GM19099 (cell line): ENCODE data around the gene SCAPER.

Source experiments
- POLR2A ChIP-seq: IDR thresholded peaks from 3 replicates; pipeline ENCODE4 v1.6.1; 2011; ENCODE audit warnings: low read depth; ENCODE audit not compliant: insufficient read length; ENCODE audit errors: extremely low read depth

The SCAPER gene, protein sequence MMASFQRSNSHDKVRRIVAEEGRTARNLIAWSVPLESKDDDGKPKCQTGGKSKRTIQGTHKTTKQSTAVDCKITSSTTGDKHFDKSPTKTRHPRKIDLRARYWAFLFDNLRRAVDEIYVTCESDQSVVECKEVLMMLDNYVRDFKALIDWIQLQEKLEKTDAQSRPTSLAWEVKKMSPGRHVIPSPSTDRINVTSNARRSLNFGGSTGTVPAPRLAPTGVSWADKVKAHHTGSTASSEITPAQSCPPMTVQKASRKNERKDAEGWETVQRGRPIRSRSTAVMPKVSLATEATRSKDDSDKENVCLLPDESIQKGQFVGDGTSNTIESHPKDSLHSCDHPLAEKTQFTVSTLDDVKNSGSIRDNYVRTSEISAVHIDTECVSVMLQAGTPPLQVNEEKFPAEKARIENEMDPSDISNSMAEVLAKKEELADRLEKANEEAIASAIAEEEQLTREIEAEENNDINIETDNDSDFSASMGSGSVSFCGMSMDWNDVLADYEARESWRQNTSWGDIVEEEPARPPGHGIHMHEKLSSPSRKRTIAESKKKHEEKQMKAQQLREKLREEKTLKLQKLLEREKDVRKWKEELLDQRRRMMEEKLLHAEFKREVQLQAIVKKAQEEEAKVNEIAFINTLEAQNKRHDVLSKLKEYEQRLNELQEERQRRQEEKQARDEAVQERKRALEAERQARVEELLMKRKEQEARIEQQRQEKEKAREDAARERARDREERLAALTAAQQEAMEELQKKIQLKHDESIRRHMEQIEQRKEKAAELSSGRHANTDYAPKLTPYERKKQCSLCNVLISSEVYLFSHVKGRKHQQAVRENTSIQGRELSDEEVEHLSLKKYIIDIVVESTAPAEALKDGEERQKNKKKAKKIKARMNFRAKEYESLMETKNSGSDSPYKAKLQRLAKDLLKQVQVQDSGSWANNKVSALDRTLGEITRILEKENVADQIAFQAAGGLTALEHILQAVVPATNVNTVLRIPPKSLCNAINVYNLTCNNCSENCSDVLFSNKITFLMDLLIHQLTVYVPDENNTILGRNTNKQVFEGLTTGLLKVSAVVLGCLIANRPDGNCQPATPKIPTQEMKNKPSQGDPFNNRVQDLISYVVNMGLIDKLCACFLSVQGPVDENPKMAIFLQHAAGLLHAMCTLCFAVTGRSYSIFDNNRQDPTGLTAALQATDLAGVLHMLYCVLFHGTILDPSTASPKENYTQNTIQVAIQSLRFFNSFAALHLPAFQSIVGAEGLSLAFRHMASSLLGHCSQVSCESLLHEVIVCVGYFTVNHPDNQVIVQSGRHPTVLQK (N-terminal part only)

DNA sequence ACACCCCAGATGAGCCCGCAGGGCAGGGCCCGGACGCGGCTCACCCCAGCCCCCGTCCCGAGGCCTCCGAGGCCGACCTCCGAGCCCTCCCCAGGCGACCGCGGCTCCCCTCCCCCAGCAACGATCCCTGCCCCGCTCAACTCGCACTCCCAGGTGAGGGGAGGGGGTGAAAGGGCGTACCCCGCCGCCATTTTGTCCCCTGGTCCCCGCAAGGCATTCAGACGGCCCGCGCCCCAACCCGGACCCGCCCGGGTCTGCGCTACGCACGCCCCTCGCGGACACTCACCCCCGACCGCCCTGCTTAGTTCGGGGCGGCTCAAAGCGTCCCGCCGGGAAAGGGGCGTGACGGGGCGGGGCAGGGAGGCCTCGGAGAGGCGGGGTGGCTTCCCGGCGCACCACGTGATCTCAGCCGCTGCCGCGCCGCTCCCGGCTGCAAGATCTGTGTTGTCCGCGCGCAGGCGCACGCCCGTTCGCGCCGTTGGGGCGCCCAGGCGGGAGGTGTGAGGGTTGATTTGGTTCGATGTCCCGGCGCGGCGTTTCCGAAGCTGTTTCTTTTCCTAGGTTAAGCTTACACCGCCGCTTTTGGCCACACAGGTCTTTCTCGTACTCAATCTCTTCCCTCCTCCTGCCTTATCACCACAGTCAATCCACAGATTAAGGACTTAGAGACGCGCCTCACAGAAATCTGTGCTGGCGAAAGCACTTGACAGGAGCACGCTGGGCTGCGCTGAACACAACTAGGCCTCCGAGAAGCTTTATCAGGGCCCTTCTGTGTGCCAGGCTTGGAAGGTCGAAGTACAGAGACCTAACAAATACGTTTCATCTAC, at the start of gene SCAPER:
Gene SCAPER, minus strand, starts transcription at position 328 of the 827 bp plus-strand sequence. CDS start 21,523 bp downstream, outside the sequence.
- TF ChIP-seq POLR2A: peak; percentile 71

GRCh38 chr15:76954744-76955143, 49.6 kb upstream of the SCAPER start:
- TF ChIP-seq POLR2A: no peak

- TF ChIP-seq POLR2A: no peak
Observed at GRCh38 chr15:76953913-76954312, 48.8 kb upstream of the SCAPER start.

DNA sequence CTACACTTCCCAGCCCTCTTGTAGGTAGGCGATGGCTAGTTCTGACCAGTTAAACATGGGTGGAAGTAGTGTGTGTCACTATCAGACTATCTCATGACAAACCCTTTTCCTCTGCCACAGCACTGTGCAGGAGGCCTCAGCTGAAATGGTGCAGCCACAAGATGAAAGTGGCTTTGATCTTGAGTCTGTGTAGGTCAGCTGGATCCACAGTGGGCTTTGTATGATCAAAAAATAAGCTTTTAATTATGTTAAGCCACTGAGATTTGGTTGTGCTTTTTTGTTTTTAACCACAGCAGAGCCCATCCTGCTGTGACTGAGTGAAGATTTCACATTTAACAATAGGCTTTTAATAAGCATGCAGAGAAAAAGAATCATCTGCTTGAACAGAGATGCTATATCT, 46.1 kb upstream of the SCAPER start:
- no peak for TF ChIP-seq POLR2A

GRCh38 chr15:76947454-76947853, 42.3 kb upstream of the SCAPER start:
- no peak for TF ChIP-seq POLR2A

DNA sequence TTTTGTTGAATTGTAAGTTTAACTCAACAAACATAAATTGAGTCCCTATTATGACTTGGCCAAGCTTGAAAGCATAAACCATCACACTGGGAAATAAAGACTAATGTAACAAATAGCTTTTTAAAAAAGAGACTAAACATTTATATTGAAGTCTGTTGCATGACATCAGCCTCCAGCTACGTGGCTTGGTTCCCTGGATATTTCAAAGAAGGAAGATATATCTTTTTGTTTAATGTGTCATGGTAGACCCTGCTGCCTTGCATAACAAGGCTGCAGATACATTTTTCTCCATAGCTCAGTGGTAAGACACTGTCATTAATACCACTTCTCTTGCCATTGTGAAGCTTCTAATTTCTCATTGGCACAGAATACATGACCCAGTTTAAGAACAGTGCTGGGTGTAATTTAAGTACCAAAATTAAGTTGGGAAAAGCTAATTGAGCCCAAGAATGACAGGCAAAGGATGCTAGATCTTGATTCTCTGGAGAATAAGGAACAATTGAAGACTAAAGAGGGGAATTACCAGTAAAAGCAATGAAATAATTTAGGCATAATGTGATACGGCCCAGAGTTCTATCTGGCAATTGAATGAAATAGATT, 40.5 kb upstream of the SCAPER start:
- TF ChIP-seq POLR2A: no peak

DNA sequence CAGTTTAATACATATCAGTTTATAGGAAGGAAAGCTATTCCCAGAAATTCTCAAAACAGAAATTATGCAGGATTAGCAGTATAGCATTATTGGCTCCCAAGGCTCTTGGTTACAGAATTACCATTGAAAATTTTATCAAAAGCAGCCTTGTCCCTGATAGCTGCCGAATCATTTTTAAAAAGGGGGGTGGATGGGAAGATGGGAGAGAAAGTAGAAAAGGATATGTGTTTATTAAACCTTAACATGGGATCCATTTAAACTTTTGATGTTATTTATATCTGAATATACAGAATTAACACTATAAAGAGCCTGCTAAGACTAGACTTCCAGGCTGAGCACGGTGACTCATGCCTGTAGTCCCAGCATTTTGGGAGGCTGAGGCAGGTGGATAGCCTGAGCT, 37.2 kb upstream of the SCAPER start:
- TF ChIP-seq POLR2A: no peak

DNA sequence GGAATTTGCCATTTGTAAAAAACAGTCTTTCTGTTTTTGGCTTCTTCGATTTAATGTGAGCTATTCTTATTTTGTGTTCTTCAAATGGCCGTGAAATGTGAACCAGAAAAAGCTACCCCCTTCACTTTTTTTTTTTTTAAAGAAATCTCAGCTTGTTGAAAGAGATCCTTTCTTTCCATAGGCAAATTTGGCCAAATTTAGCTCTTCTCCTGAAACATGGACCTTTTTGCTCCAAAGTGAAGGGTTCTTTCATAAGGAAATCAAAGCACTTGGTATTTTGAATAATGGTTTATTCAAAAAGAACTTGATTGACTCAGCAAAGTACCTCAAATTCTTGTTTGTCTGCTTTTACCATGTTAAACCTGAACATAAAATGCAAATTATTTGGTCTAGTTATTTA, 36.5 kb upstream of the SCAPER start:
- TF ChIP-seq POLR2A: no peak

- TF ChIP-seq POLR2A: no peak
Observed at GRCh38 chr15:76939715-76940114, 34.6 kb upstream of the SCAPER start.

DNA sequence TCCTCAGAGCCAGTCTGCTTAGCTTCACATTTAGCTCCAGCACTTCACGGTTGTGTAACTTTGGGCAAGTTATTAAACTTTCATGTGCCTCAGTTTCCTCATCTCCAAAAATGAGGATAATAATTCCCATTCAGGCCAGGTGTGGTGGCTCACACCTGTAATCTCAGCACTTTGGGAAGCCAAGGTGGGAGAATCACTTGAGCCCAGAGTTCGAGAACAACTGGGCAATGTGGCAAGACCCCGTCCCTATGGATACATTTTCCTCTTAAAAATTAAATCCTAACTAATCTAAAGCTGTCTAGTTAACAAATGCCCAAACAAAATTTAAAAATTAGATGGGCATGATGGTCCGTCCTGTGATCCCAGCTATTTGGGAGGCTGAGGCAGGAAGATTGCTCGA, 33.6 kb upstream of the SCAPER start:
- no peak for TF ChIP-seq POLR2A

- TF ChIP-seq POLR2A: no peak
Observed at GRCh38 chr15:76936671-76937070, 31.5 kb upstream of the SCAPER start.

DNA sequence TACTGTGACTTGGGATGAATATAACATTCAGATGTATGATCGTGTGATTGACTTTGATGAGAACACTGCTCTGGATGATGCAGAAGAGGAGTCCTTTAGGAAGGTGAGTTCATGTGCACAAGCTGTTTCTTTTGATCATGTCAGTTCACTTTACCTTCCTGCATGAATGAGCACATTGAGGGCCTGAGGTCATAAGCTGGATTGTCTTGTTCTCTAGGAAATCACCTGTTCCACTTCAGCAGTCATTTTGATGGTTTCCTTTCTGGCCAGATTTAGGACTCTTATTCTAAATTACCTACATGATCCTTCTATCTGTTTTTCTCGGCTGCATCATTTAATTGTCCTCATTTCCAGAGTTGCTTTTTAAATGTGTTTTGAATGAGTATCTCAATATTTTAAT, 30.5 kb upstream of the SCAPER start:
- TF ChIP-seq POLR2A: no peak

- TF ChIP-seq POLR2A: no peak
Observed at GRCh38 chr15:76932135-76932966, 27.2 kb upstream of the SCAPER start.

DNA sequence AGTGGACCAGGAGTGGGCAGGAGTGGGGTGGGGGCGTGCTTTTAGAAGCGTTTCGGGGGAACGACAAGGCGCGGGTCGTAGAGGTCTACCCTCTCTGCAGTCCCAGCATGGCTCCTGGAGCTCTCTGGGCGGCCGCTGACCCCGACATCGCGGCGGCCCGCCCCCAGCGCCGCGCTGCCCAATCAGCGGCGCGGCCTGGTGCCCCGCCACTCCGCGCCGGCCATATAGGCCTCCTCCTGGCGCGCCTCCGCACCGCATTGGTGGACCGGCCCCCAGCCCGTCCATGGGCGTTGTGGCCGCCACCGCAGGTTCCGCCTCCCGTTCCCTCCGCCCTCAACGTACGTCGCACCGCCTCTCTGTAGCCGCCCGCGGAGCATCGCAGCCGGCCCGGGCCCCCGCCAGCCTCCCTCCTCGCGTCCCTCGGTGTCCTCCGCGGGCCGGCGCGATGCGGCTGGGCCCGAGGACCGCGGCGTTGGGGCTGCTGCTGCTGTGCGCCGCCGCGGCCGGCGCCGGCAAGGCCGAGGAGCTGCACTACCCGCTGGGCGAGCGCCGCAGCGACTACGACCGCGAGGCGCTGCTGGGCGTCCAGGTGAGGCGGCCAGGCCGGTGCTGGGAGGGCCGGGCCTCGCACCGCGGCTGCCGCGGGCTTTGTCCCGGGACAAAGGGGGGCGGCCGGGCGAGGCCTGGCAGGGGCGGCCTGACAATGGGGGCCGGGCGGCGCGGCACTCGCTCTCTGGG, 26.4 kb upstream of the SCAPER start, which contains the start of gene RCN2:
Gene RCN2, plus strand, starts transcription at position 353 of the 738 bp plus-strand sequence. Its CDS starts 93 bp downstream, at position 446.
- peak; percentile 92 for TF ChIP-seq POLR2A
